Measurements from ENCODE around the gene MEF2C.

Gene MEF2C

DNA sequence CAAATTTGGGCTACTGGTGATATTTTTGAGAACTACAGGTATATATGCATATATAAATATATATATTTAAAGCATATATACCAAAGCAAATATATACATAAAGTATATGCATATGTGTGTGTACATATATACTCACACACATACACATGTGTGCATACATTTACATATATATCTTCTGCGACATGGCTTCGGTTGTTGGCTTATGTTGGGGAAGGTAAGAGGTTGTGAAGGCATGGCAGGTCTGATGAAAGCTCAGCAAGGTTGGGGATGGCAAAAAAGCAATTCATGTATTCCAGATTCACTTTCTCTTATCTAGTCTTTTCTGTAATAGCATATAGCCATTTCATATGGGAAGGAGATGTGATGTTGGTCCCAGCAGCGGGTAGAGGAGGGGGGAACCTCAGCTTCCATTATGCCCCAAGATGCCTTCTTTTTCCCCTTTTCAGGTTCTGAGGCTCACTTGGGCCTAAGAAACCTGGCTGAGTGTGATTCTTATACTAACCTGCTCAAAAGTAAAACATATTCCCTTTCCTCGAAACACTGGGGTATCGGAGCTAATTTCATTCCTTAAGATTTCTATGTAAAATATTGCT lies 201.7 kb downstream of the MEF2C start:
- no peak for TF ChIP-seq CTCF (IDR thresholded peaks at IDR 0.05; ENCODE audit: low read depth, low read length, poor library complexity, severe bottlenecking)
- TF ChIP-seq EZH2phosphoT487 (IDR thresholded peaks at IDR 0.05; ENCODE audit: borderline replicate concordance, low read length): no peak
- Histone ChIP-seq H4K20me1 (ENCODE audit: control insufficient read depth, insufficient read depth, low read depth, low read length) (no peaks in the 10 kb centered on the region), H3K27ac (ENCODE audit: low read depth, low read length) (no peak overlapping the region), H3K36me3 (ENCODE audit: control insufficient read depth, low read length) (no peaks in the 10 kb centered on the region; the same call in 1 of the 2 replicates), H3K4me2 (ENCODE audit: low read length) (no peak overlapping the region), H3K4me3 (ENCODE audit: low read length) (no peak overlapping the region), H3K9me3 (ENCODE audit: control insufficient read depth, insufficient read depth, low read length) (no peaks in the 10 kb centered on the region), H3K4me1 (ENCODE audit: control insufficient read depth, low read length) (peaks cover 31% of the 10 kb centered on the region), H3K79me2 (ENCODE audit: control insufficient read depth, low read length) (peaks cover 29% of the 10 kb centered on the region), H3K27me3 (ENCODE audit: control insufficient read depth, low read length) (no peaks in the 10 kb centered on the region), H3K9me2 (replicated peaks; ENCODE audit: control insufficient read depth, low read length) (no peaks in the 10 kb centered on the region), H3F3A (ENCODE audit: control insufficient read depth, insufficient read depth) (peaks cover 7% of the 10 kb centered on the region; the same call in 1 of the 2 replicates)

DNA sequence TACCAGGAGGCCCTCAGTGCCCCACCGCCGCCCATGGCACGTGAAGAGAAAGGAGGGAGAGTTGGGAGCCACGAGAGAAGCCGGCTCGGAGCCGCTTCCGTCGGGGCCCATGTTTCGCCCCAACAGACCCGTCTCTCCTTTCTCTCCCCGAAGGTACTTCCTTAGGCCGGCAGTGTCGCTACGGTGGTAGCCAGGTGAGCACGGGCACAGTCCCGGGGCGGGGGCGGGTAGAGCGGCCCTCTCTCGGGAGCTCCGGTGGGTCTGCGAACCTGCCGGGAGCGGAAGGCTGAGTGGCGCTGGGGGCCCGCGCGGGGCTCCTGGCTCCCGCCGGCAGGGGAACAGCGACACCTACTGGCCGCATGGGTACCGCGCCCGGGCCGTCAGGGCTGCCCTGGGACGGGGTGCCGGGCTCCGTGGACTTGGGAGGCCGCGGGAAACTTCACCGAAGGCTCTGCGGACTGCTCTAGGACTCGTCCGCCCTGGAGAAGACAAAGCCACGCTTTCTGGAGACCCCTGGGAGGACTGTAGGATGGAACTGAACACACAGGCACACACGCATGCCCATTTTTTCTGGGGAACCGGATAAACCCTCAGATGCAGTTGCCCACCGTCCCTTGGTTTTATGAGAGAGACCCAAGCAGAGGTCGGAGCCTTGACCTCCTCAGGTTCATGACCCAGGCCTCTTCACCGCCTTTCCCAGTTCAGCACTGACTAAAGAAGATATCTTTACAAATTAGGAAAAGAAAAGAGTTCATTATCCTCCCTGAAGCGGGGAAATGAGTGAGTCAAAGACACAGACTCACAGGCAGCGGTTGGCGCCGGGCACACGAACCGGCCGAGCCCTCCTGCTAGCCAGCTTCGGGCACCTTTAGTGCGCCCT lies 202.5 kb downstream of the MEF2C start:
- Histone ChIP-seq H3K36me3 (ENCODE audit: control insufficient read depth, low read length) (no peaks in the 10 kb centered on the region; the same call in 1 of the 2 replicates), H3K79me2 (ENCODE audit: control insufficient read depth, low read length) (peaks cover 29% of the 10 kb centered on the region), H3K27ac (ENCODE audit: low read depth, low read length) (no peak overlapping the region), H3K27me3 (ENCODE audit: control insufficient read depth, low read length) (no peaks in the 10 kb centered on the region), H3K4me3 (ENCODE audit: low read length) (peak overlapping the region; percentile 68), H3K4me1 (ENCODE audit: control insufficient read depth, low read length) (peaks cover 32% of the 10 kb centered on the region), H3K9me2 (replicated peaks; ENCODE audit: control insufficient read depth, low read length) (no peaks in the 10 kb centered on the region), H3K4me2 (ENCODE audit: low read length) (peak overlapping the region; percentile 71), H3F3A (ENCODE audit: control insufficient read depth, insufficient read depth) (peaks cover 8% of the 10 kb centered on the region; the same call in 1 of the 2 replicates), H3K9me3 (ENCODE audit: control insufficient read depth, insufficient read depth, low read length) (no peaks in the 10 kb centered on the region), H4K20me1 (ENCODE audit: control insufficient read depth, insufficient read depth, low read depth, low read length) (no peaks in the 10 kb centered on the region)
- TF ChIP-seq EZH2phosphoT487 (IDR thresholded peaks at IDR 0.05; ENCODE audit: borderline replicate concordance, low read length) (no peak), CTCF (IDR thresholded peaks at IDR 0.05; ENCODE audit: low read depth, low read length, poor library complexity, severe bottlenecking) (peak; percentile 95)

DNA sequence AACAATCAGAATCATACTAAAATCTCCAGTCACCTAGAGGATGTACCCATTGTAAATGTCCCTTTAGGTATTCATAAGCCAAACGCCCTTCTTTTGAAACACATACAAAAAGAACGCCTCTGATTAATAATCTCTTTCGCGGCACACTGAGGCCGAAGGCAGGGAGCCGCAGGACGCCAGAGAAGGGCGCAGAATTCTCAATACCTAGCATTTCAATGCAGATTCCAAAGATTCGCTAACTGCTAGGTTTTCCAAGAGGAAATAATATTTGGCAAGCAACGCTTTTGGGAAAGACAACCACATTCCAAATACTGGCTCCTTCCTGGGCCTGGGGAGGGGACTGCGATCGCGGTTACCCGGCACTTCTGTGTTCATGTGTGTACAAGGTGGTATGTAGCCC lies 203.3 kb downstream of the MEF2C start:
- H3K9me3 ChIP-seq (ENCODE audit: control insufficient read depth, insufficient read depth, low read length): no peaks in the 10 kb centered on the region

More for the DNA sequence above, 203.3 kb downstream of the MEF2C start:
- Histone ChIP-seq H3K4me2 (ENCODE audit: low read length) (peak overlapping the region; percentile 71; the same call in 1 of the 2 replicates), H3F3A (ENCODE audit: control insufficient read depth, insufficient read depth) (peaks cover 14% of the 10 kb centered on the region; the same call in 1 of the 2 replicates), H3K27ac (ENCODE audit: low read depth, low read length) (no peak overlapping the region), H3K9me2 (replicated peaks; ENCODE audit: control insufficient read depth, low read length) (no peaks in the 10 kb centered on the region), H3K36me3 (ENCODE audit: control insufficient read depth, low read length) (no peaks in the 10 kb centered on the region; the same call in 1 of the 2 replicates), H3K4me1 (ENCODE audit: control insufficient read depth, low read length) (peaks cover 41% of the 10 kb centered on the region), H3K79me2 (ENCODE audit: control insufficient read depth, low read length) (peaks cover 29% of the 10 kb centered on the region), H3K27me3 (ENCODE audit: control insufficient read depth, low read length) (no peaks in the 10 kb centered on the region), H4K20me1 (ENCODE audit: control insufficient read depth, insufficient read depth, low read depth, low read length) (no peaks in the 10 kb centered on the region), H3K4me3 (ENCODE audit: low read length) (no peak overlapping the region)
- TF ChIP-seq EZH2phosphoT487 (IDR thresholded peaks at IDR 0.05; ENCODE audit: borderline replicate concordance, low read length) (no peak), CTCF (IDR thresholded peaks at IDR 0.05; ENCODE audit: low read depth, low read length, poor library complexity, severe bottlenecking) (no peak)

Measured in DOHH2 (cell line).